ENCODE measurements around the gene SKP1. TPM values are rescaled to one million over a fixed set of nuclear protein-coding genes. Genes with fewer than 3 reads are reported as not detected.
A peak's percentile ranks its signal among the peaks of the same experiment; 100 is the strongest.

SKP1 gene
- total and polyA plus RNA-seq, 2 donors from 2014 or later: 380 to 848 TPM

- H3K36me3 ChIP-seq (ENCODE audit: control insufficient read depth in 2 of 3, insufficient read depth in 3 of 3, low read length in 3 of 3): peaks cover 13% of the 10 kb centered on the region in 3 donors
- H3K9ac ChIP-seq (ENCODE audit: low read length in 3 of 3): no peak overlapping the region
- TF ChIP-seq CTCF (IDR thresholded peaks at IDR 0.05; ENCODE audit: borderline replicate concordance, extremely low read depth, insufficient read depth): no peak
- intact Hi-C loops (cut with DNase I): loop anchor here (5.0 kb wide), 1 partner anchor 99 kb away; no protein-coding TSS in a partner anchor
- H3K4me3 ChIP-seq (ENCODE audit: low read length in 3 of 3): no peak overlapping the region
- H3K27me3 ChIP-seq (ENCODE audit: control insufficient read depth, insufficient read depth, low read length): no peaks in the 10 kb centered on the region
- no peak for FAIRE-seq
- DNase-seq: peak in 2 of 5 donors; percentile 23 to 43
- H3K4me1 ChIP-seq (ENCODE audit: control insufficient read depth in 2 of 3, insufficient read depth in 2 of 3, low read depth in 1 of 3, low read length in 3 of 3): peaks cover 0 to 4% (median 0%) of the 10 kb centered on the region in 3 donors
- no peak overlapping the region for H3K27ac ChIP-seq (ENCODE audit: low read depth in 2 of 2, low read length in 2 of 2)
- H3K9me3 ChIP-seq (ENCODE audit: control insufficient read depth in 2 of 3, insufficient read depth in 1 of 3, low read length in 3 of 3): no peaks in the 10 kb centered on the region
Measured at GRCh38 chr5:134141331-134142050, 35.3 kb downstream of the SKP1 start.

GRCh38 chr5:134140530-134141201, 36.1 kb downstream of the SKP1 start:
- peak; percentile 72 for TF ChIP-seq CTCF (IDR thresholded peaks at IDR 0.05; ENCODE audit: borderline replicate concordance, extremely low read depth, insufficient read depth)
- peaks cover 0 to 4% (median 0%) of the 10 kb centered on the region in 3 donors for H3K4me1 ChIP-seq (ENCODE audit: control insufficient read depth in 2 of 3, insufficient read depth in 2 of 3, low read depth in 1 of 3, low read length in 3 of 3)
- H3K4me3 ChIP-seq (ENCODE audit: low read length in 3 of 3): no peak overlapping the region
- no peaks in the 10 kb centered on the region for H3K27me3 ChIP-seq (ENCODE audit: control insufficient read depth, insufficient read depth, low read length)
- no peaks in the 10 kb centered on the region for H3K9me3 ChIP-seq (ENCODE audit: control insufficient read depth in 2 of 3, insufficient read depth in 1 of 3, low read length in 3 of 3)
- H3K9ac ChIP-seq (ENCODE audit: low read length in 3 of 3): no peak overlapping the region
- peaks cover 11 to 12% (median 11%) of the 10 kb centered on the region in 3 donors for H3K36me3 ChIP-seq (ENCODE audit: control insufficient read depth in 2 of 3, insufficient read depth in 3 of 3, low read length in 3 of 3)
- FAIRE-seq: no peak
- DNase-seq: peak; percentile 65 to 79 (median 74)
- no peak overlapping the region for H3K27ac ChIP-seq (ENCODE audit: low read depth in 2 of 2, low read length in 2 of 2)
- intact Hi-C loops (cut with DNase I): loop anchor here (5.0 kb wide), 1 partner anchor 98 kb away; no protein-coding TSS in a partner anchor

GRCh38 chr5:134139891-134140469, 36.8 kb downstream of the SKP1 start:
- Histone ChIP-seq H3K4me3 (ENCODE audit: low read length in 3 of 3) (no peak overlapping the region), H3K27me3 (ENCODE audit: control insufficient read depth, insufficient read depth, low read length) (no peaks in the 10 kb centered on the region), H3K36me3 (ENCODE audit: control insufficient read depth in 2 of 3, insufficient read depth in 3 of 3, low read length in 3 of 3) (peaks cover 5 to 12% (median 7%) of the 10 kb centered on the region in 3 donors), H3K27ac (ENCODE audit: low read depth in 2 of 2, low read length in 2 of 2) (no peak overlapping the region), H3K4me1 (ENCODE audit: control insufficient read depth in 2 of 3, insufficient read depth in 2 of 3, low read depth in 1 of 3, low read length in 3 of 3) (peaks cover 0 to 4% (median 0%) of the 10 kb centered on the region in 3 donors), H3K9ac (ENCODE audit: low read length in 3 of 3) (no peak overlapping the region), H3K9me3 (ENCODE audit: control insufficient read depth in 2 of 3, insufficient read depth in 1 of 3, low read length in 3 of 3) (no peaks in the 10 kb centered on the region)
- no peak for TF ChIP-seq CTCF (IDR thresholded peaks at IDR 0.05; ENCODE audit: borderline replicate concordance, extremely low read depth, insufficient read depth)
- intact Hi-C loops (cut with DNase I): loop anchor here (5.0 kb wide), 1 partner anchor 98 kb away; no protein-coding TSS in a partner anchor
- DNase-seq (peak in 2 of 5 donors; percentile 22 to 46), FAIRE-seq (no peak)
